SU-DHL-6 (cell line): Measurements from ENCODE around the gene SLC2A4RG.

Experiments used
- H2AFZ ChIP-seq: fragments of 200-600 bp; sonication (generic); 2 replicates; pipeline ENCODE4 v1.6.1; 2014; ENCODE audit warnings: low read depth, mild to moderate bottlenecking, moderate library complexity, mixed read lengths, antibody characterized with exemption, low read length; ENCODE audit not compliant: severe bottlenecking
- H3F3A ChIP-seq: fragments of 200-600 bp; shearing (Covaris generic); 2 replicates; pipeline ENCODE4 v1.6.0; 2016; ENCODE audit warnings: antibody characterized with exemption, mild to moderate bottlenecking; ENCODE audit not compliant: insufficient read depth
- H3K27ac ChIP-seq: fragments of 200-600 bp; sonication (generic); 2 replicates; pipeline ENCODE4 v1.5.1; 2016; ENCODE audit warnings: low read depth, mild to moderate bottlenecking, low read length, moderate library complexity, mixed read lengths
- H3K27me3 ChIP-seq: fragments of 200-600 bp; sonication (generic), shearing (Covaris generic); 2 replicates; pipeline ENCODE4 v1.6.0; 2014; ENCODE audit warnings: mild to moderate bottlenecking, low read length
- H3K36me3 ChIP-seq: fragments of 200-600 bp; sonication (generic); 2 replicates; pipeline ENCODE4 v1.6.1; 2014; ENCODE audit warnings: mild to moderate bottlenecking, low read length, mixed read lengths
- H3K4me2 ChIP-seq: fragments of 300-600, 200-600 bp; shearing (Covaris generic), sonication (generic); 2 replicates; pipeline ENCODE4 v1.6.0; 2014; ENCODE audit warnings: low read length, low read depth, mild to moderate bottlenecking; ENCODE audit not compliant: poor library complexity, severe bottlenecking
- H3K4me3 ChIP-seq: fragments of 200-600 bp; sonication (generic); 2 replicates; pipeline ENCODE4 v1.5.1; 2014; ENCODE audit warnings: antibody characterized with exemption, low read length, mild to moderate bottlenecking, mixed read lengths; ENCODE audit not compliant: insufficient read depth, poor library complexity, severe bottlenecking
- H3K79me2 ChIP-seq: fragments of 200-600 bp; sonication (generic); 2 replicates; pipeline ENCODE4 v1.6.1; 2014; ENCODE audit warnings: mild to moderate bottlenecking, low read length, moderate library complexity; ENCODE audit not compliant: insufficient read depth
- H3K9ac ChIP-seq: fragments of 200-600 bp; sonication (generic); 2 replicates; pipeline ENCODE4 v1.7.0; 2014; ENCODE audit warnings: mild to moderate bottlenecking, low read length
- H3K9me2 ChIP-seq: fragments of 200-600 bp; sonication (generic); replicated peaks from 2 replicates; pipeline ENCODE4 v1.6.1; 2014; ENCODE audit warnings: low read length; ENCODE audit not compliant: insufficient read depth
- H3K9me3 ChIP-seq: fragments of 200-600 bp; sonication (generic); 2 replicates; pipeline ENCODE4 v1.6.1; 2014; ENCODE audit warnings: low read length, mixed read lengths; ENCODE audit not compliant: insufficient read depth
- H4K20me1 ChIP-seq: fragments of 200-600 bp; sonication (generic); 2 replicates; pipeline ENCODE4 v1.6.1; 2014; ENCODE audit warnings: low read depth, mild to moderate bottlenecking, antibody characterized with exemption, low read length, moderate library complexity, mixed read lengths
- EZH2phosphoT487 ChIP-seq: fragments of 200-600 bp; sonication (generic), shearing (Covaris generic); conservative IDR thresholded peaks from 2 replicates; pipeline ENCODE4 v1.6.1; 2018; ENCODE audit warnings: mild to moderate bottlenecking, antibody characterized with exemption, low read length, moderate library complexity, mixed read lengths
- TF ChIP-seq, protein P1 (sequence below): fragments of 200-600 bp; sonication (generic); IDR thresholded peaks from one replicate; pipeline ENCODE4 v1.5.1; 2017; ENCODE audit warnings: antibody characterized with exemption, mild to moderate bottlenecking, low read length, moderate library complexity; ENCODE audit not compliant: insufficient read depth, poor library complexity, severe bottlenecking

The SLC2A4RG gene

DNA sequence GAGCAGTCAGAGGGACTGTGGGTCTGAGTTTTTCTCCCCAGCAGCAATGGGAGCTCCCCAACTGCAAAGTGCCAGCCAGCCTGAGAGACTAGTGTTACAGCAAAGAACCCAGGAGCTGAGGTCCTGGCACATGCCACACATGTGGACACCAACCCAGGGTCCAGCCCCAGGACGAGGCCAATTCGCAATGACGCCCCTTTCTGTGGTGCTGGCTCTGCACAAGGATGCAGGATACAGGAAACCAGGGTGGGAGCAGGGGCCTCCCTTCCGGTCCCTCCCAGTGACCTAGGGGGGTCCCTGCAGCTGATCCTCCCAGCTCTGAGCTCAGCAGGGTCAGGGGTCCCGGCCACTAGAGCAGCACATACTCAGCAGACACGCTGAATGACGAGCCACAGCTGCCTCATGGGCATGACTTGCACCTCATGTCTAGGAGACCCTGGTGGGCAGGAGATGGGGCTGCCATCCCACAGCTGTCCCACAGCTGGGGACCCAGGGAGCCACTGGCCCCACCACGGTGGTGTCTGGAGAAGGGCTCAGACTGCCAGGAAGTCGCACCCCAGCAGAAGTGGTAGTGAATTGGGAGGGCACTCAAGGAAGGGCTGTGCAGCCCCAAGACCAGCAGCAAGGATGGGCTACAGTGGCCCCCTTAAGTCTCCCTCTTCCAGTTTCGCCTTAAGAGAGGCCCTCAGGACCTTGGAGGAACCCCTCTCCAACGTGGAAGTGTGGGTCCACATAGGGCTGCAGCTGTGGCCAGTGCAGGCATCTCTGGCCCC lies 35.4 kb upstream of the SLC2A4RG start:
- Histone ChIP-seq H4K20me1 (0 out of 2 replicates have a peak, but pooled peaks cover 4% of the 10 kb centered on the region), H3K27ac (no peak overlapping the region), H3K9ac (no peak overlapping the region), H3K4me2 (no peak overlapping the region), H3K27me3 (no peaks in the 10 kb centered on the region), H3K4me3 (no peak overlapping the region), H3K9me3 (no peaks in the 10 kb centered on the region), H2AFZ (no peak overlapping the region), H3K79me2 (peaks cover 27% of the 10 kb centered on the region), H3K9me2 (no peaks in the 10 kb centered on the region), H3K36me3 (no peaks in the 10 kb centered on the region), H3F3A (no peaks in the 10 kb centered on the region)
- TF ChIP-seq EZH2phosphoT487, result no peak
- TF ChIP-seq, protein P1, sequence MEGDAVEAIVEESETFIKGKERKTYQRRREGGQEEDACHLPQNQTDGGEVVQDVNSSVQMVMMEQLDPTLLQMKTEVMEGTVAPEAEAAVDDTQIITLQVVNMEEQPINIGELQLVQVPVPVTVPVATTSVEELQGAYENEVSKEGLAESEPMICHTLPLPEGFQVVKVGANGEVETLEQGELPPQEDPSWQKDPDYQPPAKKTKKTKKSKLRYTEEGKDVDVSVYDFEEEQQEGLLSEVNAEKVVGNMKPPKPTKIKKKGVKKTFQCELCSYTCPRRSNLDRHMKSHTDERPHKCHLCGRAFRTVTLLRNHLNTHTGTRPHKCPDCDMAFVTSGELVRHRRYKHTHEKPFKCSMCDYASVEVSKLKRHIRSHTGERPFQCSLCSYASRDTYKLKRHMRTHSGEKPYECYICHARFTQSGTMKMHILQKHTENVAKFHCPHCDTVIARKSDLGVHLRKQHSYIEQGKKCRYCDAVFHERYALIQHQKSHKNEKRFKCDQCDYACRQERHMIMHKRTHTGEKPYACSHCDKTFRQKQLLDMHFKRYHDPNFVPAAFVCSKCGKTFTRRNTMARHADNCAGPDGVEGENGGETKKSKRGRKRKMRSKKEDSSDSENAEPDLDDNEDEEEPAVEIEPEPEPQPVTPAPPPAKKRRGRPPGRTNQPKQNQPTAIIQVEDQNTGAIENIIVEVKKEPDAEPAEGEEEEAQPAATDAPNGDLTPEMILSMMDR, result no peak

DNA sequence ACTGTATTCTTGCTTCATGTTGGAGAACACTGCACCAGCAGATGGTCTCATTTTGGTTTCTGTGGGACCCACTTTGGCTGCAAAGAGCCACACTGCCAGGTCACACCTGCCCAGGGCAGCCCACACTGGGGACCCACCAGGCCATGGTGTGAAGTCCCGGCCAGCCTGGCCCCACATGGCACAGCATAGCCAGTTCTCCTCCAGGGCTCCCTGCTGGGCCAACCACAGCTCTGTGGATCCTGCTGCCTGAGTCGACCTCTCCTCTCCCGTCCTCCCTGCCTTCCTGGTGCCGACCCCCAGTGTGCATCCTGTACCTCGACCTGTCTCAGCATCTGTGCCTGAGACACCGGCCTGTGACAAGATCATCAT lies 34.8 kb upstream of the SLC2A4RG start:
- Histone ChIP-seq H3K36me3 (no peaks in the 10 kb centered on the region), H3K9me2 (no peaks in the 10 kb centered on the region), H3K4me2 (no peak overlapping the region), H3K9me3 (no peaks in the 10 kb centered on the region), H3K4me3 (no peak overlapping the region), H2AFZ (no peak overlapping the region), H4K20me1 (0 out of 2 replicates have a peak, but pooled peaks cover 4% of the 10 kb centered on the region), H3K27me3 (no peaks in the 10 kb centered on the region), H3K9ac (no peak overlapping the region), H3F3A (no peaks in the 10 kb centered on the region), H3K27ac (no peak overlapping the region), H3K79me2 (peaks cover 31% of the 10 kb centered on the region)
- TF ChIP-seq EZH2phosphoT487, result no peak
- TF ChIP-seq, protein P1, result no peak

DNA sequence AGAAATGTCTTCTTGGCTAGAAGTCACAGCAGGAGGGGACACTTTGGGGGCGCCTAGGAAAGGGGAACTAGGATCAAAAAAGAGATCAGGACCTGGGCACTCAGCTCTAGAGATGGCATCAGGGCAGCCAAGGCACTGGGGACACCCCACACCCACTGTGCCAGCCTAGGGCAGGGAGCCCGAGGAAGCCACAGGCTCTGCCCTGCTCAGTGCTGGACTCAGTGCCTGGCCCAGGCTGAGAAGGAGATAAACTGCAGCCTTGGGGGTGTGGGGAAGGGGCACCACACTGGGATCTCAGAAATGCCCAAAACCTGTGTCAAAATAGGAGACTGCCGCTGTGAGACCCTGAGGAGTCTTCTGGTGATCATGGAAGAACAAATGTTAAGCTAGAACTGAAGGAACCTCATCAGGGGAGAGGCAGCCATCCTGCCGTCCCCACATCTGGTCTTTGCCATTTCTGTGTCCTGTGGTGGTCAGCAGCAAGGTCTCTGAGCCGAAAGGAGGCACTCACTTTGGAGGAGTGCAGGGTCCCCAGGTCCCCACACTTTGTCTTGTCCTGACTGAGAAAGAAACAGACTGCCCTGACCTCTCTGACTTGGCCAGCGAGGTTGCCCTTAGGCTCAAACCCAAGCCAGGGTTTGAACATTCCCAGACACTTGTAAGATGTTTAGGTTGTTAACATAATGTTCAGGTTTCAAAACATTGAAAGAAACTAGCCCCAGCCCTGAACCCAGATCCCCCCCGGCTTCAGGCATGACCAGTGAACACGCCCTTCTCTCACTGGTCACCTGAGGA lies 34.1 kb upstream of the SLC2A4RG start:
- Histone ChIP-seq H3K9ac (no peak overlapping the region), H3K27me3 (no peaks in the 10 kb centered on the region), H3K9me3 (no peaks in the 10 kb centered on the region), H2AFZ (no peak overlapping the region), H3K4me2 (no peak overlapping the region), H3K4me3 (no peak overlapping the region), H3K36me3 (peaks cover under 1% of the 10 kb centered on the region; the same call in 1 of the 2 replicates), H3F3A (0 out of 2 replicates have a peak, but pooled peaks cover under 1% of the 10 kb centered on the region), H4K20me1 (0 out of 2 replicates have a peak, but pooled peaks cover 4% of the 10 kb centered on the region), H3K27ac (no peak overlapping the region), H3K9me2 (no peaks in the 10 kb centered on the region), H3K79me2 (peaks cover 36% of the 10 kb centered on the region)
- TF ChIP-seq EZH2phosphoT487, result no peak
- TF ChIP-seq, protein P1, result no peak
